SK-N-SH (cell line): ENCODE measurements around the gene AKT3.
A peak's percentile ranks its signal among the peaks of the same experiment; 100 is the strongest.

Experiments used
- POLR2AphosphoS5 ChIP-seq: IDR thresholded peaks from 2 replicates; pipeline ENCODE4 v1.6.1; 2012; ENCODE audit warnings: low read depth, low read length
- RFX5 ChIP-seq: IDR thresholded peaks from 2 replicates; pipeline ENCODE4 v1.6.1; 2012; ENCODE audit warnings: mild to moderate bottlenecking, improper control_type of control experiment, low read length
- TF ChIP-seq, protein P1 (sequence below): fragments of 200-600 bp; sonication (generic); IDR thresholded peaks from 2 replicates; pipeline ENCODE4 v1.6.1; 2017; ENCODE audit warnings: antibody characterized with exemption, mild to moderate bottlenecking, moderate library complexity

DNA sequence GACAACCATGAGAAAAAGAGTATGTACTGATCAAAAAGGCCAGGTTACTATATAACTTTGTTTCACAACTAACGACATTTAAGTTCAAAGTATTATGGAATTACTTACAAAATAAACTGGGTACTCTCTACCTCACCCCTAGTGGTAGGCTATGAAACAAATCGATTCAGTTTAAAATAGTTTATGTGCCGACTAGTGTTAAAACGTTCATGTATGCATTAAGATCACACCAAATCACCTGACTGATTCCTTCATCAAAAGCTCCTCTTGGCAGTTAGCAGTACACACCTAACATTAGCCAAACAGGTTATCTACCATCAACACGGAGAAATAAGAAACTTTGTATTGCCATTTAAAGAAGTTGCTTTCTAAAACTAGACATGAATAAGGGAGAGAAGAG, 137.1 kb downstream of the AKT3 start:
- TF ChIP-seq, protein P1, sequence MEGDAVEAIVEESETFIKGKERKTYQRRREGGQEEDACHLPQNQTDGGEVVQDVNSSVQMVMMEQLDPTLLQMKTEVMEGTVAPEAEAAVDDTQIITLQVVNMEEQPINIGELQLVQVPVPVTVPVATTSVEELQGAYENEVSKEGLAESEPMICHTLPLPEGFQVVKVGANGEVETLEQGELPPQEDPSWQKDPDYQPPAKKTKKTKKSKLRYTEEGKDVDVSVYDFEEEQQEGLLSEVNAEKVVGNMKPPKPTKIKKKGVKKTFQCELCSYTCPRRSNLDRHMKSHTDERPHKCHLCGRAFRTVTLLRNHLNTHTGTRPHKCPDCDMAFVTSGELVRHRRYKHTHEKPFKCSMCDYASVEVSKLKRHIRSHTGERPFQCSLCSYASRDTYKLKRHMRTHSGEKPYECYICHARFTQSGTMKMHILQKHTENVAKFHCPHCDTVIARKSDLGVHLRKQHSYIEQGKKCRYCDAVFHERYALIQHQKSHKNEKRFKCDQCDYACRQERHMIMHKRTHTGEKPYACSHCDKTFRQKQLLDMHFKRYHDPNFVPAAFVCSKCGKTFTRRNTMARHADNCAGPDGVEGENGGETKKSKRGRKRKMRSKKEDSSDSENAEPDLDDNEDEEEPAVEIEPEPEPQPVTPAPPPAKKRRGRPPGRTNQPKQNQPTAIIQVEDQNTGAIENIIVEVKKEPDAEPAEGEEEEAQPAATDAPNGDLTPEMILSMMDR: peak; percentile 59
- TF ChIP-seq POLR2AphosphoS5 (no peak), RFX5 (no peak)
